H9 (cell line): ENCODE measurements around the gene OAS2. TPM values are rescaled to one million over a fixed set of nuclear protein-coding genes. Genes with fewer than 3 reads are reported as not detected.

Experiments used
- DNase-seq: peaks from one replicate; pipeline ENCODE4 v3.0.0-alpha.2; 2017
- H2AFZ ChIP-seq: one replicate; pipeline ENCODE4 v1.6.1; 2013; ENCODE audit warnings: mild to moderate bottlenecking, low read length, control low read depth, moderate library complexity
- H2AK5ac ChIP-seq: 2 replicates; pipeline ENCODE4 v1.6.1; 2013; ENCODE audit warnings: low read length, control low read depth, mixed read lengths; ENCODE audit not compliant: insufficient read length
- H2BK120ac ChIP-seq: one replicate; pipeline ENCODE4 v1.6.1; 2013; ENCODE audit warnings: low read depth, mild to moderate bottlenecking, low read length, control low read depth, inconsistent platforms; ENCODE audit not compliant: poor library complexity, severe bottlenecking
- H2BK12ac ChIP-seq: 2 replicates; pipeline ENCODE4 v1.6.1; 2013; ENCODE audit warnings: low read length, control low read depth, mixed read lengths, low read depth; ENCODE audit not compliant: insufficient read length
- H2BK15ac ChIP-seq: 2 replicates; pipeline ENCODE4 v1.6.1; 2013; ENCODE audit warnings: low read depth, low read length, control low read depth
- H2BK20ac ChIP-seq: one replicate; pipeline ENCODE4 v1.6.1; 2013; ENCODE audit warnings: low read depth, mild to moderate bottlenecking, low read length, control low read depth, inconsistent platforms; ENCODE audit not compliant: poor library complexity, severe bottlenecking
- H2BK5ac ChIP-seq: 2 replicates; pipeline ENCODE4 v1.6.1; 2013; ENCODE audit warnings: low read length, control low read depth, mixed read lengths; ENCODE audit not compliant: insufficient read length
- H3K14ac ChIP-seq: 2 replicates; pipeline ENCODE4 v1.6.1; 2013; ENCODE audit warnings: low read length, control low read depth; ENCODE audit not compliant: insufficient read depth
- H3K18ac ChIP-seq: 2 replicates; pipeline ENCODE4 v1.6.1; 2013; ENCODE audit warnings: low read depth, mild to moderate bottlenecking, mixed read lengths, low read length, control low read depth; ENCODE audit not compliant: insufficient read length
- H3K23ac ChIP-seq: 2 replicates; pipeline ENCODE4 v1.6.1; 2013; ENCODE audit warnings: low read length, control low read depth, mixed read lengths, low read depth; ENCODE audit not compliant: insufficient read length
- H3K23me2 ChIP-seq: 2 replicates; pipeline ENCODE4 v1.6.1; 2013; ENCODE audit warnings: low read depth, mild to moderate bottlenecking, mixed read lengths, low read length, control low read depth; ENCODE audit not compliant: insufficient read length, poor library complexity, severe bottlenecking
- H3K27ac ChIP-seq: 2 replicates; pipeline ENCODE4 v1.5.1; 2013; ENCODE audit warnings: low read length, control low read depth, mixed read lengths, low read depth; ENCODE audit not compliant: insufficient read length
- H3K27me3 ChIP-seq: 2 replicates; pipeline ENCODE4 v1.6.1; 2013; ENCODE audit warnings: low read length, control low read depth, inconsistent platforms; ENCODE audit not compliant: insufficient read depth
- H3K4ac ChIP-seq: 2 replicates; pipeline ENCODE4 v1.6.1; 2013; ENCODE audit warnings: low read depth, mild to moderate bottlenecking, control low read depth, inconsistent platforms, low read length, moderate library complexity
- H3K4me1 ChIP-seq: 2 replicates; pipeline ENCODE4 v1.6.1; 2013; ENCODE audit warnings: low read length, control low read depth, inconsistent platforms; ENCODE audit not compliant: insufficient read depth
- H3K4me2 ChIP-seq: 2 replicates; pipeline ENCODE4 v1.6.1; 2013; ENCODE audit warnings: low read length, control low read depth, mixed read lengths; ENCODE audit not compliant: insufficient read length, insufficient read depth
- H3K56ac ChIP-seq: 2 replicates; pipeline ENCODE4 v1.6.1; 2013; ENCODE audit warnings: low read depth, mild to moderate bottlenecking, mixed read lengths, low read length, control low read depth; ENCODE audit not compliant: insufficient read length
- H3K79me1 ChIP-seq: 2 replicates; pipeline ENCODE4 v1.6.1; 2013; ENCODE audit warnings: low read depth, mild to moderate bottlenecking, moderate library complexity, low read length, control low read depth, inconsistent platforms; ENCODE audit not compliant: insufficient read depth, poor library complexity, severe bottlenecking
- H3K79me2 ChIP-seq: 2 replicates; pipeline ENCODE4 v1.6.1; 2013; ENCODE audit warnings: low read length, control low read depth, inconsistent platforms; ENCODE audit not compliant: insufficient read depth
- H3K9ac ChIP-seq: 2 replicates; pipeline ENCODE4 v1.6.1; 2013; ENCODE audit warnings: low read length, control low read depth, mixed read lengths; ENCODE audit not compliant: insufficient read length; ENCODE audit errors: extremely low read depth
- H3K9me3 ChIP-seq: one replicate; pipeline ENCODE4 v1.6.1; 2013; ENCODE audit warnings: low read depth, low read length, inconsistent platforms; ENCODE audit not compliant: control insufficient read depth
- H3T11ph ChIP-seq: one replicate; pipeline ENCODE4 v1.6.1; 2013; ENCODE audit warnings: mild to moderate bottlenecking, low read length, control low read depth, inconsistent platforms
- H4K20me1 ChIP-seq: one replicate; pipeline ENCODE4 v1.6.1; 2013; ENCODE audit not compliant: control insufficient read depth, insufficient read length, insufficient read depth
- H4K5ac ChIP-seq: 2 replicates; pipeline ENCODE4 v1.6.1; 2013; ENCODE audit warnings: low read depth, mild to moderate bottlenecking, mixed read lengths, low read length, control low read depth; ENCODE audit not compliant: insufficient read length
- H4K8ac ChIP-seq: replicated peaks from 2 replicates; pipeline ENCODE4 v1.6.1; 2013; ENCODE audit warnings: low read length, control low read depth, mixed read lengths, low read depth; ENCODE audit not compliant: insufficient read length
- H4K91ac ChIP-seq: 2 replicates; pipeline ENCODE4 v1.6.1; 2013; ENCODE audit warnings: low read depth, mild to moderate bottlenecking, moderate library complexity, mixed read lengths, low read length, control low read depth; ENCODE audit not compliant: insufficient read length
- H3K27ac Mint-ChIP-seq, 3 experiments: 2 replicates in 2 of 3; 3 replicates in 1 of 3; pipeline ENCODE4 v1.8.0; 2020 to 2021; ENCODE audit warnings: mixed read lengths in 3 of 3, mild to moderate bottlenecking in 1 of 3, moderate library complexity in 1 of 3
- H3K27me3 Mint-ChIP-seq: 2 replicates; pipeline ENCODE4 v1.8.0; 2021; ENCODE audit warnings: low read depth, mild to moderate bottlenecking, moderate library complexity, mixed read lengths
- H3K36me3 Mint-ChIP-seq, 3 experiments: 2 replicates in 2 of 3; 3 replicates in 1 of 3; pipeline ENCODE4 v1.8.0; 2020 to 2021; ENCODE audit warnings: low read depth in 3 of 3, mixed read lengths in 3 of 3; ENCODE audit not compliant: insufficient read depth in 1 of 3
- H3K4me1 Mint-ChIP-seq, 2 experiments: 2 replicates each; pipeline ENCODE4 v1.8.0; 2020; ENCODE audit warnings: mixed read lengths in 2 of 2
- H3K4me3 Mint-ChIP-seq, 2 experiments: 2 replicates in 1 of 2; 3 replicates in 1 of 2; pipeline ENCODE4 v1.8.0; 2020 to 2021; ENCODE audit warnings: mild to moderate bottlenecking in 2 of 2, mixed read lengths in 2 of 2, moderate library complexity in 1 of 2
- H3K9me3 Mint-ChIP-seq, 2 experiments: 2 replicates in 1 of 2; 3 replicates in 1 of 2; pipeline ENCODE4 v1.8.0; 2020; ENCODE audit warnings: mild to moderate bottlenecking in 2 of 2, mixed read lengths in 2 of 2, moderate library complexity in 1 of 2
- CTCF ChIP-seq: fragments of 200-600 bp; sonication (generic); conservative IDR thresholded peaks from 3 replicates; pipeline ENCODE4 v1.8.0; 2021; ENCODE audit warnings: antibody characterized with exemption, mild to moderate bottlenecking
- WGBS: extraction: QIAGEN DNeasy Blood & Tissue Kit; methylation state at CpG from one replicate; pipeline ENCODE4 v1.1.7; 2013; ENCODE audit warnings: missing lambda C conversion rate, low lambda C conversion rate, mixed read lengths; ENCODE audit not compliant: insufficient read length; ENCODE audit errors: extremely low coverage; 5-methylcytosine and 5-hydroxymethylcytosine counted together
- total RNA-seq: library from RNA; stranded (reverse); gene quantifications from 2 replicates; pipeline ENCODE4 v1.2.1, GENCODE V29; 2021

The OAS2 gene
- total RNA-seq, 1 experiment from 2014 or later, result not detected

- H3K36me3 Mint-ChIP-seq, result peaks cover 0 to 9% (median 2%) of the 10 kb centered on the region in 3 experiments; a peak in 4 of 7 replicates
- no peak overlapping the region for H3K56ac ChIP-seq
Observed at GRCh38 chr12:112985642-112986290, 7.4 kb downstream of the OAS2 start.

More at GRCh38 chr12:112985642-112986290, 7.4 kb downstream of the OAS2 start:
- H2BK12ac ChIP-seq, result no peak overlapping the region
- no peak overlapping the region for H2AFZ ChIP-seq
- DNase-seq, result no peak
- Mint-ChIP-seq H3K27me3 (peaks cover 8% of the 10 kb centered on the region), H3K4me1 (peaks cover 11 to 18% of the 10 kb centered on the region in 2 experiments), H3K4me3 (no peak overlapping the region), H3K9me3 (peaks cover 9 to 14% of the 10 kb centered on the region in 2 experiments), H3K27ac (no peak overlapping the region)
- H3K79me2 ChIP-seq, result no peaks in the 10 kb centered on the region; the same call in 1 of the 2 replicates
- no peak overlapping the region for H2AK5ac ChIP-seq
- no peak overlapping the region for H3T11ph ChIP-seq
- no peak overlapping the region for H2BK5ac ChIP-seq
- H3K79me1 ChIP-seq, result no peaks in the 10 kb centered on the region
- WGBS, result no CpG with 5 or more reads among the region's 1 CpG
- no peak overlapping the region for H3K18ac ChIP-seq
- no peaks in the 10 kb centered on the region for H3K23me2 ChIP-seq
- no peak overlapping the region for H3K27ac ChIP-seq
- no peak overlapping the region for H2BK20ac ChIP-seq
- H3K4me2 ChIP-seq, result no peak overlapping the region
- no peaks in the 10 kb centered on the region for H3K4me1 ChIP-seq
- H3K4ac ChIP-seq, result no peak overlapping the region
- no peak overlapping the region for H3K14ac ChIP-seq
- H4K20me1 ChIP-seq, result no peaks in the 10 kb centered on the region
- H2BK120ac ChIP-seq, result no peak overlapping the region
- no peak overlapping the region for H3K23ac ChIP-seq
- H4K8ac ChIP-seq, result no peak overlapping the region
- no peaks in the 10 kb centered on the region; the same call in 1 of the 2 replicates for H3K27me3 ChIP-seq
- H2BK15ac ChIP-seq, result no peak overlapping the region
- no peaks in the 10 kb centered on the region for H3K9me3 ChIP-seq
- no peak overlapping the region for H3K9ac ChIP-seq
- peak overlapping the region; percentile 79 for H4K5ac ChIP-seq
- no peak for TF ChIP-seq CTCF
- H4K91ac ChIP-seq, result peak overlapping the region; percentile 75
